IMR-90 (cell line): ENCODE data around the gene ALK. TPM values are rescaled to one million over a fixed set of nuclear protein-coding genes. Genes with fewer than 3 reads are reported as not detected.
A peak's percentile ranks its signal among the peaks of the same experiment; 100 is the strongest.

Experiments
- ATAC-seq: fragments of 200-7000 bp; cut with Tn5 transposase; 2 replicates; pipeline ENCODE4 v1.9.1; 2020; ENCODE audit warnings: low read depth, mild to moderate bottlenecking, moderate library complexity
- BruUV-seq: library from RNA; stranded (reverse); fragments of 400-500 nt; replicated peaks from 2 replicates; lab custom pipeline; 2021; lab: Mats Ljungman, UMichigan
- CTCF ChIA-PET: fragments of 300-600 bp; formaldehyde crosslinking; extraction: SDS; loops from one replicate; lab custom pipeline; 2021; ENCODE audit warnings: antibody characterized with exemption; lab: Yijun Ruan, JAX
- POLR2A ChIA-PET: fragments of 300-600 bp; sonication (Branson Sonifier 250); formaldehyde crosslinking; loops from one replicate; lab custom pipeline; 2022; ENCODE audit warnings: antibody characterized with exemption; ENCODE audit not compliant: unreplicated experiment; lab: Charles Lee
- DNase-seq: peaks from one replicate; pipeline ENCODE4 v3.0.0; 2013
- H2AFZ ChIP-seq: replicated peaks from 2 replicates; pipeline ENCODE3; 2013; ENCODE audit warnings: low read length, mild to moderate bottlenecking; ENCODE audit not compliant: poor library complexity
- H2AK5ac ChIP-seq: 2 replicates; pipeline ENCODE4 v1.6.1; 2013; ENCODE audit warnings: low read depth, low read length, inconsistent platforms
- H2AK9ac ChIP-seq: replicated peaks from 2 replicates; pipeline ENCODE3; 2013; ENCODE audit warnings: mild to moderate bottlenecking, low read depth, low read length, moderate library complexity; ENCODE audit not compliant: poor library complexity
- H2BK120ac ChIP-seq: 2 replicates; pipeline ENCODE4 v1.6.1; 2013; ENCODE audit warnings: low read depth, low read length, inconsistent platforms
- H2BK15ac ChIP-seq: 3 replicates; pipeline ENCODE4 v1.6.1; 2013; ENCODE audit warnings: low read depth, low read length, inconsistent platforms
- H2BK20ac ChIP-seq: 2 replicates; pipeline ENCODE4 v1.6.1; 2013; ENCODE audit warnings: low read depth, mild to moderate bottlenecking, inconsistent platforms, low read length, moderate library complexity
- H2BK5ac ChIP-seq: 2 replicates; pipeline ENCODE4 v1.6.1; 2013; ENCODE audit warnings: mild to moderate bottlenecking, low read depth, low read length, inconsistent platforms; ENCODE audit not compliant: poor library complexity, severe bottlenecking
- H3K14ac ChIP-seq: replicated peaks from 2 replicates; pipeline ENCODE4 v1.6.1; 2013; ENCODE audit warnings: low read depth, low read length, inconsistent platforms
- H3K18ac ChIP-seq: 2 replicates; pipeline ENCODE4 v1.6.1; 2013; ENCODE audit warnings: low read depth, low read length, control low read depth
- H3K23ac ChIP-seq: 2 replicates; pipeline ENCODE4 v1.6.1; 2013; ENCODE audit warnings: low read depth, low read length, inconsistent platforms
- H3K27ac ChIP-seq: 2 replicates; pipeline ENCODE4 v1.5.1; 2013; ENCODE audit warnings: mild to moderate bottlenecking, control low read depth, low read length; ENCODE audit not compliant: insufficient read depth
- H3K27me3 ChIP-seq: 2 replicates; pipeline ENCODE4 v1.6.1; 2013; ENCODE audit warnings: low read length; ENCODE audit not compliant: control insufficient read depth, insufficient read depth
- H3K36me3 ChIP-seq: 2 replicates; pipeline ENCODE4 v1.6.1; 2013; ENCODE audit warnings: low read length, mixed read lengths; ENCODE audit not compliant: control insufficient read depth, insufficient read depth
- H3K4ac ChIP-seq: 2 replicates; pipeline ENCODE4 v1.6.1; 2013; ENCODE audit warnings: low read depth, low read length, inconsistent platforms
- H3K4me1 ChIP-seq: 2 replicates; pipeline ENCODE4 v1.6.1; 2013; ENCODE audit warnings: low read length, mixed read lengths; ENCODE audit not compliant: control insufficient read depth, insufficient read depth
- H3K4me2 ChIP-seq: 2 replicates; pipeline ENCODE4 v1.6.1; 2013; ENCODE audit warnings: low read depth, mild to moderate bottlenecking, control low read depth, low read length, moderate library complexity
- H3K4me3 ChIP-seq: 2 replicates; pipeline ENCODE4 v1.5.1; 2013; ENCODE audit warnings: low read depth, mild to moderate bottlenecking, control low read depth, low read length, moderate library complexity; ENCODE audit not compliant: insufficient read depth
- H3K56ac ChIP-seq: 2 replicates; pipeline ENCODE4 v1.6.1; 2013; ENCODE audit warnings: low read length, inconsistent platforms; ENCODE audit not compliant: insufficient read depth; ENCODE audit errors: extremely low read depth
- H3K79me1 ChIP-seq, 2 experiments: 2 replicates each; pipeline ENCODE4 v1.6.1; 2013; ENCODE audit warnings: low read length in 2 of 2, inconsistent platforms in 1 of 2, low read depth in 1 of 2
- H3K9ac ChIP-seq: 2 replicates; pipeline ENCODE4 v1.6.1; 2013; ENCODE audit warnings: low read depth, low read length, control low read depth
- H3K9me1 ChIP-seq: 2 replicates; pipeline ENCODE4 v1.6.1; 2013; ENCODE audit warnings: low read length, inconsistent platforms; ENCODE audit not compliant: insufficient read depth
- H3K9me3 ChIP-seq: 2 replicates; pipeline ENCODE4 v1.6.1; 2013; ENCODE audit warnings: low read length; ENCODE audit not compliant: control insufficient read depth, insufficient read depth
- H4K20me1 ChIP-seq: 2 replicates; pipeline ENCODE4 v1.6.1; 2013; ENCODE audit warnings: low read length, inconsistent platforms; ENCODE audit not compliant: insufficient read depth
- H4K5ac ChIP-seq: 2 replicates; pipeline ENCODE4 v1.6.1; 2013; ENCODE audit warnings: mild to moderate bottlenecking, low read depth, low read length, control low read depth
- H4K8ac ChIP-seq, 2 experiments: 2 replicates each; pipeline ENCODE4 v1.6.1; 2013; ENCODE audit warnings: low read depth in 2 of 2, low read length in 2 of 2, control low read depth in 1 of 2, inconsistent platforms in 1 of 2
- H4K91ac ChIP-seq: 2 replicates; pipeline ENCODE4 v1.6.1; 2013; ENCODE audit warnings: low read depth, low read length, inconsistent platforms; ENCODE audit not compliant: insufficient read depth
- BHLHE40 ChIP-seq: fragments of 150-350 bp; IDR thresholded peaks from 2 replicates; pipeline ENCODE4 v1.6.1; 2016; ENCODE audit warnings: mild to moderate bottlenecking, low read depth, low read length
- CTCF ChIP-seq: conservative IDR thresholded peaks from 2 replicates; pipeline ENCODE4 v1.5.1; 2012; ENCODE audit warnings: mild to moderate bottlenecking, low read depth, low read length, improper control_type of control experiment
- WGBS, 2 experiments: methylation state at CpG; one replicate each; pipeline versions ENCODE4 v1.1.5 to v1.1.7; 2013; ENCODE audit warnings: missing lambda C conversion rate in 2 of 2; ENCODE audit not compliant: insufficient read length in 1 of 2; ENCODE audit errors: extremely low coverage in 2 of 2; 5-methylcytosine and 5-hydroxymethylcytosine counted together
- dilution Hi-C: fragments of 300-500 bp; cut with HindIII; formaldehyde crosslinking; loops from one replicate; pipeline ENCODE4 v1.14.3; 2018; ENCODE audit warnings: low sequenced_read_pairs; ENCODE audit not compliant: unreplicated experiment
- in situ Hi-C: fragments of 300-500 bp; cut with MboI; formaldehyde crosslinking; loops from 3 replicates; pipeline ENCODE4 v1.14.3; 2019; ENCODE audit warnings: low sequenced_read_pairs, inconsistent platforms, mixed read lengths
- intact Hi-C: fragments of 100-400 bp; cut with micrococcal nuclease; formaldehyde crosslinking; loops from 2 replicates; pipeline ENCODE4 v1.10.0; 2022
- polyA plus RNA-seq, 3 experiments: library from polyadenylated mRNA; depleted of rRNA; stranded (reverse); fragments of >200 nt; gene quantifications; 2 replicates each; pipeline ENCODE4 v1.2.3, GENCODE V29; 2012; ENCODE audit warnings: low replicate concordance in 1 of 3
- total RNA-seq: library from RNA; depleted of rRNA; stranded (reverse); fragments of >200 nt; gene quantifications from 2 replicates; pipeline ENCODE4 v1.2.3, GENCODE V29; 2012

Gene ALK
- total and polyA plus RNA-seq, 2 of the 4 experiments (the other 2 are of a cell fraction) = not detected

GRCh38 chr2:29628108-29628745, 293.2 kb downstream of the ALK start:
- dilution Hi-C loops = no loop called here
- TF ChIP-seq CTCF (no peak), BHLHE40 (0 out of 2 replicates have a peak, but pooled peaks have one; percentile 7)
- no peak overlapping the region; the same call in 1 of the 2 replicates for H3K9ac ChIP-seq
- H3K9me1 ChIP-seq = peaks cover 12% of the 10 kb centered on the region; the same call in 1 of the 2 replicates
- intact Hi-C loops = loop anchor here (5.0 kb wide), 1 partner anchor 106 kb away; no protein-coding TSS in a partner anchor
- H3K14ac ChIP-seq = 0 out of 2 replicates have a peak overlapping the region, but pooled peaks have one; percentile 47
- peak overlapping the region; percentile 56; the same call in 1 of the 2 replicates for H2BK120ac ChIP-seq
- no peak overlapping the region; the same call in 1 of the 2 replicates for H3K4ac ChIP-seq
- no peak overlapping the region for H2BK15ac ChIP-seq
- H2AFZ ChIP-seq = no peak overlapping the region
- H3K27ac ChIP-seq = no peak overlapping the region
- DNase-seq (peak; percentile 50), ATAC-seq (no peak; the same call in 1 of the 2 replicates)
- 0 out of 2 replicates have a peak overlapping the region, but pooled peaks have one; percentile 28 for H2AK5ac ChIP-seq
- 0 out of 4 replicates have a peak overlapping the region, but pooled peaks of 1 of the 2 experiments have one; percentile 26 for H4K8ac ChIP-seq
- no peaks in the 10 kb centered on the region for H3K36me3 ChIP-seq
- no peaks in the 10 kb centered on the region for H3K9me3 ChIP-seq
- no peak overlapping the region for H3K56ac ChIP-seq
- peak overlapping the region; percentile 69 for H2BK5ac ChIP-seq
- no peak overlapping the region for H4K5ac ChIP-seq
- H3K4me3 ChIP-seq = no peak overlapping the region
- POLR2A ChIA-PET = no interaction called here
- H3K4me2 ChIP-seq = peak overlapping the region; percentile 29; the same call in 1 of the 2 replicates
- peak overlapping the region; percentile 52; the same call in 1 of the 2 replicates for H3K18ac ChIP-seq
- no peaks in the 10 kb centered on the region for H4K20me1 ChIP-seq
- H3K23ac ChIP-seq = no peak overlapping the region
- CTCF ChIA-PET = no interaction called here
- no peaks in the 10 kb centered on the region for H3K79me1 ChIP-seq
- H4K91ac ChIP-seq = no peak overlapping the region
- H3K27me3 ChIP-seq = no peaks in the 10 kb centered on the region
- peaks cover 11% of the 10 kb centered on the region for H3K4me1 ChIP-seq
- no CpG with 5 or more reads among the region's 2 CpGs for WGBS, 2 experiments
- H2AK9ac ChIP-seq = no peak overlapping the region
- in situ Hi-C loops = no loop called here
- peak overlapping the region; percentile 42; the same call in 1 of the 2 replicates for H2BK20ac ChIP-seq
- no TSS peak for BruUV-seq
